Measurements from ENCODE around the gene FIGN. TPM values are rescaled to one million over a fixed set of nuclear protein-coding genes. Genes with fewer than 3 reads are reported as not detected.

Gene FIGN
- total and polyA plus RNA-seq, 2 donors from 2014 or later = 1.1 to 8.0 TPM

DNA sequence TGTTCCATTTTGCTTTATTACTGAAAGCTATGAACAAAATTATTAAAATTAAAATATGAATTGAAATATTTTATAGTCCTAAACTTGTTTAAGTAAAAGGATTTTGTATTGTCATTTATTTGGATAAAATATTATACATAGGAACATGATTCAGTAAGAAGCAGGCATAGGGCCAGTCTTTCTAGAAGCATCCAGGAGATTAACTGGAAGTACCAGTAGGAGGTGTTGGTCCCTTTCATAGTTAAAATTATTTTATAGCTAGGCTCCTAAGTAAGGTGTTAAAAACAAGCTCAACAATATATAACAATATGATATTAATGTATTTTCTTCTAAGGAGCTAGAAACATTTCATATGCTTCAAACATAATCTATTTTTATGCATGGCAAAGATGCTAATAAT lies 43.7 kb downstream of the FIGN start:
- H3K4me1 ChIP-seq (ENCODE audit: control insufficient read depth in 2 of 3, insufficient read depth in 2 of 3, low read depth in 1 of 3, low read length in 3 of 3) = peaks cover 0 to 13% (median 3%) of the 10 kb centered on the region in 3 donors
- H3K4me3 ChIP-seq (ENCODE audit: low read length in 3 of 3) = no peak overlapping the region
- TF ChIP-seq, protein P1, sequence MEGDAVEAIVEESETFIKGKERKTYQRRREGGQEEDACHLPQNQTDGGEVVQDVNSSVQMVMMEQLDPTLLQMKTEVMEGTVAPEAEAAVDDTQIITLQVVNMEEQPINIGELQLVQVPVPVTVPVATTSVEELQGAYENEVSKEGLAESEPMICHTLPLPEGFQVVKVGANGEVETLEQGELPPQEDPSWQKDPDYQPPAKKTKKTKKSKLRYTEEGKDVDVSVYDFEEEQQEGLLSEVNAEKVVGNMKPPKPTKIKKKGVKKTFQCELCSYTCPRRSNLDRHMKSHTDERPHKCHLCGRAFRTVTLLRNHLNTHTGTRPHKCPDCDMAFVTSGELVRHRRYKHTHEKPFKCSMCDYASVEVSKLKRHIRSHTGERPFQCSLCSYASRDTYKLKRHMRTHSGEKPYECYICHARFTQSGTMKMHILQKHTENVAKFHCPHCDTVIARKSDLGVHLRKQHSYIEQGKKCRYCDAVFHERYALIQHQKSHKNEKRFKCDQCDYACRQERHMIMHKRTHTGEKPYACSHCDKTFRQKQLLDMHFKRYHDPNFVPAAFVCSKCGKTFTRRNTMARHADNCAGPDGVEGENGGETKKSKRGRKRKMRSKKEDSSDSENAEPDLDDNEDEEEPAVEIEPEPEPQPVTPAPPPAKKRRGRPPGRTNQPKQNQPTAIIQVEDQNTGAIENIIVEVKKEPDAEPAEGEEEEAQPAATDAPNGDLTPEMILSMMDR (IDR thresholded peaks at IDR 0.05; ENCODE audit: borderline replicate concordance, extremely low read depth, insufficient read depth) = no peak
- FAIRE-seq (no peak), DNase-seq (no peak)
- intact Hi-C loops (cut with DNase I) = no loop called here
- no peaks in the 10 kb centered on the region for H3K9me3 ChIP-seq (ENCODE audit: control insufficient read depth in 2 of 3, insufficient read depth in 1 of 3, low read length in 3 of 3)
- H3K27me3 ChIP-seq (ENCODE audit: control insufficient read depth, insufficient read depth, low read length) = no peaks in the 10 kb centered on the region
- no peak overlapping the region for H3K9ac ChIP-seq (ENCODE audit: low read length in 3 of 3)
- no peaks in the 10 kb centered on the region for H3K36me3 ChIP-seq (ENCODE audit: control insufficient read depth in 2 of 3, insufficient read depth in 3 of 3, low read length in 3 of 3)
- H3K27ac ChIP-seq (ENCODE audit: low read depth in 2 of 2, low read length in 2 of 2) = no peak overlapping the region

DNA sequence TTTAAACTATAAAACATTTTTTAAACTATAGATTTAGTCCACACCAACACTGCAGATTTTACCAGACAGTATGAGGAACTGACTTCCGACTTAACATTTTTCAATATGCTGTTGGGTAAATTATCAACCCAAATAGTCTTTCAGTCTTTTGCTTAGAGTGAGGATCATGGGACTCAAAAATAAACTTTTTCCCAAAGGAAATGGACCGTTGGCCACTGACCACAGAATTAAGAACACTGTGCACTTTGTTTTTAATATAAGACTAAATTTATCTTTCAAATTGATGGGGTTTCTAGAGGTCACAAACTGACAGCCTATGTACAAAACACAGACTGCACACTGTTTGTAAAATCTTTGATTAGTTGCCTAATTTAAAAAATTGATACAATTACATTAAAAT lies 44.9 kb downstream of the FIGN start:
- Histone ChIP-seq H3K9me3 (ENCODE audit: control insufficient read depth in 2 of 3, insufficient read depth in 1 of 3, low read length in 3 of 3) (no peaks in the 10 kb centered on the region), H3K36me3 (ENCODE audit: control insufficient read depth in 2 of 3, insufficient read depth in 3 of 3, low read length in 3 of 3) (no peaks in the 10 kb centered on the region), H3K27me3 (ENCODE audit: control insufficient read depth, insufficient read depth, low read length) (no peaks in the 10 kb centered on the region), H3K4me1 (ENCODE audit: control insufficient read depth in 2 of 3, insufficient read depth in 2 of 3, low read depth in 1 of 3, low read length in 3 of 3) (peaks cover 0 to 13% (median 3%) of the 10 kb centered on the region in 3 donors), H3K4me3 (ENCODE audit: low read length in 3 of 3) (no peak overlapping the region), H3K9ac (ENCODE audit: low read length in 3 of 3) (no peak overlapping the region), H3K27ac (ENCODE audit: low read depth in 2 of 2, low read length in 2 of 2) (no peak overlapping the region)
- DNase-seq (no peak), FAIRE-seq (no peak)
- TF ChIP-seq, protein P1 (IDR thresholded peaks at IDR 0.05; ENCODE audit: borderline replicate concordance, extremely low read depth, insufficient read depth) = no peak
- intact Hi-C loops (cut with DNase I) = no loop called here

- intact Hi-C loops (cut with DNase I) = no loop called here
- DNase-seq (no peak), FAIRE-seq (no peak)
- H3K27me3 ChIP-seq (ENCODE audit: control insufficient read depth, insufficient read depth, low read length) = no peaks in the 10 kb centered on the region
- TF ChIP-seq, protein P1 (IDR thresholded peaks at IDR 0.05; ENCODE audit: borderline replicate concordance, extremely low read depth, insufficient read depth) = no peak
- H3K36me3 ChIP-seq (ENCODE audit: control insufficient read depth in 2 of 3, insufficient read depth in 3 of 3, low read length in 3 of 3) = no peaks in the 10 kb centered on the region
- H3K27ac ChIP-seq (ENCODE audit: low read depth in 2 of 2, low read length in 2 of 2) = no peak overlapping the region
- H3K9me3 ChIP-seq (ENCODE audit: control insufficient read depth in 2 of 3, insufficient read depth in 1 of 3, low read length in 3 of 3) = no peaks in the 10 kb centered on the region
- no peak overlapping the region for H3K4me3 ChIP-seq (ENCODE audit: low read length in 3 of 3)
- H3K9ac ChIP-seq (ENCODE audit: low read length in 3 of 3) = no peak overlapping the region
- H3K4me1 ChIP-seq (ENCODE audit: control insufficient read depth in 2 of 3, insufficient read depth in 2 of 3, low read depth in 1 of 3, low read length in 3 of 3) = peaks cover 0 to 7% (median 0%) of the 10 kb centered on the region in 3 donors
Observed at GRCh38 chr2:163687217-163687616, 48.6 kb downstream of the FIGN start.

DNA sequence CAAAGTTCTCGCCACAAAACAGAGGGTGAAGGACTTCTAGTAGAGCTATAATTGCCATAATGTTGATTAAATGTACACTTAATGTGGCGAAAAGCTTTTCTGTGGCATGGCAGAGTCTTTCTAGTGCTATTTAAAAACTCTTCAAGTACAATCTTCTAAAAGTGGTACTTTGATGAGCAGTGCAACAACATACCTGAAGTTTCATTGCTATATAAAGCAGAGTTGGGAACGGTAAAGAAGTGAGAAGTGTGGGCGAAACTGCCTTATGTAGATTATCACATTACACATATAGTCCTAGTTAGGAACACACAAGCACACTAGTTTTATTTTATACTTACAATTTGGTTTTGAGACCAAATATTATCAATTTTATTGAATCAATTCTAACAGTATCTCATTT lies 49.5 kb downstream of the FIGN start:
- no peaks in the 10 kb centered on the region for H3K27me3 ChIP-seq (ENCODE audit: control insufficient read depth, insufficient read depth, low read length)
- TF ChIP-seq, protein P1 (IDR thresholded peaks at IDR 0.05; ENCODE audit: borderline replicate concordance, extremely low read depth, insufficient read depth) = no peak
- no peaks in the 10 kb centered on the region for H3K36me3 ChIP-seq (ENCODE audit: control insufficient read depth in 2 of 3, insufficient read depth in 3 of 3, low read length in 3 of 3)
- H3K9ac ChIP-seq (ENCODE audit: low read length in 3 of 3) = no peak overlapping the region
- no peak overlapping the region for H3K27ac ChIP-seq (ENCODE audit: low read depth in 2 of 2, low read length in 2 of 2)
- intact Hi-C loops (cut with DNase I) = no loop called here
- no peak for DNase-seq
- FAIRE-seq = no peak
- no peaks in the 10 kb centered on the region for H3K9me3 ChIP-seq (ENCODE audit: control insufficient read depth in 2 of 3, insufficient read depth in 1 of 3, low read length in 3 of 3)
- peaks cover 0 to 3% (median 0%) of the 10 kb centered on the region in 3 donors for H3K4me1 ChIP-seq (ENCODE audit: control insufficient read depth in 2 of 3, insufficient read depth in 2 of 3, low read depth in 1 of 3, low read length in 3 of 3)
- no peak overlapping the region for H3K4me3 ChIP-seq (ENCODE audit: low read length in 3 of 3)

All from kidney (tissue), 14 donors.